Measurements from ENCODE around the gene MBD4. TPM values are rescaled to one million over a fixed set of nuclear protein-coding genes. Genes with fewer than 3 reads are reported as not detected.

MBD4 gene
- polyA plus RNA-seq, 3 donors, result 25.6 to 31.5 (median 30.1) TPM

DNA sequence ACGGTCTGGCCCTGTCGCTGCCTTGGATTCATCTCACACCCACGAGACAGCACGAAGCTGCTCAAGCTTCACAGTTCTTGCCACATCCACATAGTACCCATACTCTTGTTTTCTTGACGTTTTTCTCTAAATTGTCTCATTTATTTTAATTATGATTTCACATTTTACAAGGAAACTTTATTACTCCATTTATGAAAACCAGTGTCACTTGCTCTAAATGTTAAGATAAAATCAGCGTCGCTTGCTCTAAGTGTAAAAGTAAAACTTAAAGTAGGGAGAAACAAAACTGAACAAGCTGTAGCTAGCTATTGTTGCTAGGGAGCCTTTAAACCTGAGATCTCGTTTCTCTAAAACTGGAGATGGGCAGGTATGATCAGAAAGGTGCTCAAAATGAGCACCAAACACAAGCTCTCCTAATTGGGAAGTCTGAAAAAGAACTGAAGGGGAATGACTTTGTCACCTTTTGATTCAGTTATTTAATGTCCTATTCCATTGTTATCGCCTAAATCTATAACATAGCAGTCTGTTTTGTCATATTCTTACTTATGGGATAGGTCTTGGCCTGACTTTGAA lies 956 bp upstream of the MBD4 start:
- peaks cover 79% of the 10 kb centered on the region for H3K4me1 Mint-ChIP-seq
- peak overlapping the region; percentile 94 for H2AFZ ChIP-seq (ENCODE audit: insufficient read depth, low read depth, low read length, poor library complexity, severe bottlenecking)
- peak in 1 of 3 donors; percentile 33 for DNase-seq

DNA sequence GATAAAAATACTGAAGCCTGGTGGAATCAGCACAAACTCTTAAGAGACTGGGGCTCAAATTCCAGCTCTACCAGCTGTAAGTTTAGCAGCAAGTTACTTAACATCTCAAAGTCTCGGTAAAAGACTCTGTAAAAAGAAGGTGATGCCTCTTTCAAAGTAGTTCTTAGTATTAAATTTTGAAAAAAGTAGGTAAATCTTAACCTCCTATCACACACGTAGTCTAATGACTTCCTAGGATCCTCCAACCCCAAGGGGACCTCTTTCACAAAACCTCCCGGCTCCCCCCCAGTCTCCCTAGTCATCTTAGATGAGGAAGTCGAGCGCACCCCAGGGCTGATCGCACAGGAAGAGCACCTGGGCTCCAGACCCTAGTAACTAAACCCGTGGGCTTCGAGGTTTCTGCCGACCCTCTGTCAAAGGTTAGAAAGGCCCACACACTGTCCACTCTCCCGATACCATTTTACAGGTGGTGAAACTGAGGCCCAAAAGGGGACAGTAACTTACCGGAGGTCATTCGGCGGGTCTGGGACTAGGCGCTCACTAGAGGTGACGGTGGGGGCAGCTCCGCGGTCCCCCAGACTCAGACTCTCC lies 427 bp downstream of the MBD4 start:
- H3K27ac ChIP-seq (ENCODE audit: low read depth in 1 of 2, low read length in 2 of 2), result peak overlapping the region; percentile 97
- peak overlapping the region; percentile 90 for H3K4me2 ChIP-seq (replicated peaks; ENCODE audit: extremely low read depth, low read length, poor library complexity, severe bottlenecking)
- H3K4me3 ChIP-seq (replicated peaks in 1 of 3; ENCODE audit: low read depth in 2 of 3, low read length in 3 of 3), result peak overlapping the region; percentile 95 to 99 (median 99)
- peak overlapping the region; percentile 97 to 99 (median 98) for H3K27ac Mint-ChIP-seq
- H3K27me3 ChIP-seq (ENCODE audit: control insufficient read depth in 2 of 2, insufficient read depth in 2 of 2, low read length in 2 of 2), result no peaks in the 10 kb centered on the region
- no peaks in the 10 kb centered on the region for H3K9me3 Mint-ChIP-seq
- peak overlapping the region; percentile 93 to 97 for H3K4me3 Mint-ChIP-seq
- peak overlapping the region; percentile 87 for H3K9ac ChIP-seq (ENCODE audit: insufficient read depth, low read length, poor library complexity, severe bottlenecking)
- H3K36me3 ChIP-seq (replicated peaks in 1 of 2; ENCODE audit: control insufficient read depth in 1 of 2, insufficient read depth in 2 of 2, low read length in 2 of 2), result peaks cover 33 to 39% of the 10 kb centered on the region in 2 donors
- H2AFZ ChIP-seq (ENCODE audit: insufficient read depth, low read depth, low read length, poor library complexity, severe bottlenecking), result peak overlapping the region; percentile 92
- intact Hi-C loops (cut with micrococcal nuclease), result loop anchor here in 1 of 2 donors (5.0 kb wide), 1 partner anchor 37 kb away; no protein-coding TSS in a partner anchor
- peaks cover 0 to 2% (median 0%) of the 10 kb centered on the region in 3 donors for H3K27me3 Mint-ChIP-seq (ENCODE audit: low read depth in 3 of 3)
- 0% methylated on average over 15 of the region's 17 CpGs for WGBS (ENCODE audit: insufficient coverage)
- H4K20me1 ChIP-seq (ENCODE audit: insufficient read depth, low read length), result peaks cover 40% of the 10 kb centered on the region
- H3K79me2 ChIP-seq (ENCODE audit: insufficient read depth, low read length), result peaks cover 79% of the 10 kb centered on the region
- TF ChIP-seq, protein P1, sequence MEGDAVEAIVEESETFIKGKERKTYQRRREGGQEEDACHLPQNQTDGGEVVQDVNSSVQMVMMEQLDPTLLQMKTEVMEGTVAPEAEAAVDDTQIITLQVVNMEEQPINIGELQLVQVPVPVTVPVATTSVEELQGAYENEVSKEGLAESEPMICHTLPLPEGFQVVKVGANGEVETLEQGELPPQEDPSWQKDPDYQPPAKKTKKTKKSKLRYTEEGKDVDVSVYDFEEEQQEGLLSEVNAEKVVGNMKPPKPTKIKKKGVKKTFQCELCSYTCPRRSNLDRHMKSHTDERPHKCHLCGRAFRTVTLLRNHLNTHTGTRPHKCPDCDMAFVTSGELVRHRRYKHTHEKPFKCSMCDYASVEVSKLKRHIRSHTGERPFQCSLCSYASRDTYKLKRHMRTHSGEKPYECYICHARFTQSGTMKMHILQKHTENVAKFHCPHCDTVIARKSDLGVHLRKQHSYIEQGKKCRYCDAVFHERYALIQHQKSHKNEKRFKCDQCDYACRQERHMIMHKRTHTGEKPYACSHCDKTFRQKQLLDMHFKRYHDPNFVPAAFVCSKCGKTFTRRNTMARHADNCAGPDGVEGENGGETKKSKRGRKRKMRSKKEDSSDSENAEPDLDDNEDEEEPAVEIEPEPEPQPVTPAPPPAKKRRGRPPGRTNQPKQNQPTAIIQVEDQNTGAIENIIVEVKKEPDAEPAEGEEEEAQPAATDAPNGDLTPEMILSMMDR (IDR thresholded peaks at IDR 0.05), result no peak
- peaks cover 29 to 43% of the 10 kb centered on the region in 2 donors for H3K36me3 Mint-ChIP-seq
- peaks cover 62 to 82% of the 10 kb centered on the region in 2 donors for H3K4me1 ChIP-seq (ENCODE audit: control insufficient read depth in 1 of 2, insufficient read depth in 2 of 2, low read length in 2 of 2)
- H3K9me3 ChIP-seq (replicated peaks in 1 of 2; ENCODE audit: control insufficient read depth in 1 of 2, insufficient read depth in 1 of 2, low read length in 2 of 2), result no peaks in the 10 kb centered on the region
- H3K4me1 Mint-ChIP-seq, result peaks cover 79% of the 10 kb centered on the region
- DNase-seq, result peak; percentile 53 to 76 (median 76)

More for the DNA sequence above, 956 bp upstream of the MBD4 start:
- peak overlapping the region; percentile 70 to 99 (median 99) for H3K4me3 ChIP-seq (replicated peaks in 1 of 3; ENCODE audit: low read depth in 2 of 3, low read length in 3 of 3)
- H3K4me2 ChIP-seq (replicated peaks; ENCODE audit: extremely low read depth, low read length, poor library complexity, severe bottlenecking), result peak overlapping the region; percentile 90
- H3K9ac ChIP-seq (ENCODE audit: insufficient read depth, low read length, poor library complexity, severe bottlenecking), result peak overlapping the region; percentile 87
- Mint-ChIP-seq H3K27ac (peak overlapping the region; percentile 97 to 99 (median 98)), H3K4me3 (peak overlapping the region; percentile 93 to 97), H3K27me3 (ENCODE audit: low read depth in 3 of 3) (peaks cover 0 to 2% (median 0%) of the 10 kb centered on the region in 3 donors), H3K36me3 (peaks cover 20 to 32% of the 10 kb centered on the region in 2 donors), H3K9me3 (no peaks in the 10 kb centered on the region)
- peak overlapping the region; percentile 97 for H3K27ac ChIP-seq (ENCODE audit: low read depth in 1 of 2, low read length in 2 of 2)
- intact Hi-C loops (cut with micrococcal nuclease), result no loop called here
- TF ChIP-seq, protein P1 (IDR thresholded peaks at IDR 0.05), result no peak
- peaks cover 24 to 25% of the 10 kb centered on the region in 2 donors for H3K36me3 ChIP-seq (replicated peaks in 1 of 2; ENCODE audit: control insufficient read depth in 1 of 2, insufficient read depth in 2 of 2, low read length in 2 of 2)
- H3K4me1 ChIP-seq (ENCODE audit: control insufficient read depth in 1 of 2, insufficient read depth in 2 of 2, low read length in 2 of 2), result peaks cover 66 to 79% of the 10 kb centered on the region in 2 donors
- H3K27me3 ChIP-seq (ENCODE audit: control insufficient read depth in 2 of 2, insufficient read depth in 2 of 2, low read length in 2 of 2), result no peaks in the 10 kb centered on the region
- H4K20me1 ChIP-seq (ENCODE audit: insufficient read depth, low read length), result peaks cover 26% of the 10 kb centered on the region
- no peaks in the 10 kb centered on the region for H3K9me3 ChIP-seq (replicated peaks in 1 of 2; ENCODE audit: control insufficient read depth in 1 of 2, insufficient read depth in 1 of 2, low read length in 2 of 2)
- 0% methylated on average over 3 of the region's 9 CpGs for WGBS (ENCODE audit: insufficient coverage)
- H3K79me2 ChIP-seq (ENCODE audit: insufficient read depth, low read length), result peaks cover 71% of the 10 kb centered on the region

Data from CD14-positive monocyte (primary cell).